C4-2B (cell line): ENCODE data around the gene ABHD2.

Experiments
- CTCF ChIP-seq: fragments of 450-650 bp; conservative IDR thresholded peaks from 2 replicates; pipeline ENCODE4 v1.5.1; 2017; ENCODE audit warnings: mild to moderate bottlenecking
- ZFX ChIP-seq: fragments of 450-650 bp; IDR thresholded peaks from 2 replicates; pipeline ENCODE4 v1.6.1; 2017

DNA sequence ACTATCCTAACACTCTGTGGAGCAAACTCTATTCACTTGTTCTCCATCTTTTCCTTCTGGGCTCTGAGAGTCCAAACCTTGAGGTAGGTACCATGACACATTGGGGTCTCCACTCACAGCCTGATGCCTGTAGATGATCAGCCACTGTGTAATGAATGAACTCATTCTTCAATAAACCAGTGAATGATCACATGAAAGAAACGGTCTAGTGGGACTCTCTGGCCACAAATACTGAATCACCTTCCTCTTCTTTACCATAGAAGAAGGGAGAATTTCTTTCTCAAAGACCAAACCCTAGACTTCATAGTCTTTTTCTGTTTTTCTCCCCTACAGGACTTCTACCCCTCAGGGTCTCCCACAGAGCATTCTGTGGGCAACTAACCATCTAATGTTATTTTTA lies 20.5 kb upstream of the ABHD2 start:
- TF ChIP-seq CTCF: no peak
- no peak for TF ChIP-seq ZFX
